Chondrocyte (in vitro differentiated cells): ENCODE data around the gene MTMR10. TPM values are rescaled to one million over a fixed set of nuclear protein-coding genes. Genes with fewer than 3 reads are reported as not detected.

Source experiments
- DNase-seq: peaks from one replicate; pipeline ENCODE4 v3.0.0; 2021; ENCODE audit warnings: mixed read lengths, low spot score
- H3K27ac Mint-ChIP-seq: one replicate; pipeline ENCODE4 v1.8.0; 2021; ENCODE audit warnings: mild to moderate bottlenecking, moderate library complexity, mixed read lengths; ENCODE audit not compliant: unreplicated experiment
- H3K27me3 Mint-ChIP-seq: 2 replicates; pipeline ENCODE4 v1.8.0; 2021; ENCODE audit warnings: low read depth, mixed read lengths
- H3K36me3 Mint-ChIP-seq: 2 replicates; pipeline ENCODE4 v1.8.0; 2021; ENCODE audit warnings: low read depth, mixed read lengths
- H3K4me1 Mint-ChIP-seq: 2 replicates; pipeline ENCODE4 v1.8.0; 2021; ENCODE audit warnings: low read depth, mild to moderate bottlenecking, mixed read lengths
- H3K4me3 Mint-ChIP-seq: one replicate; pipeline ENCODE4 v1.8.0; 2021; ENCODE audit warnings: mild to moderate bottlenecking, moderate library complexity, mixed read lengths; ENCODE audit not compliant: unreplicated experiment
- H3K9me3 Mint-ChIP-seq: 2 replicates; pipeline ENCODE4 v1.8.0; 2021; ENCODE audit warnings: low read depth, mixed read lengths
- total RNA-seq: library from RNA; stranded (reverse); gene quantifications from 3 replicates; pipeline ENCODE4 v1.2.1, GENCODE V29; 2021
- TF ChIP-seq, protein P1 (sequence below): fragments of 200-600 bp; sonication (generic); IDR thresholded peaks from 2 replicates; pipeline ENCODE4 v1.5.0; 2021; ENCODE audit warnings: antibody characterized with exemption, mild to moderate bottlenecking, moderate library complexity

Gene MTMR10
- total RNA-seq, 1 donor from 2014 or later = 14.9 TPM

DNA sequence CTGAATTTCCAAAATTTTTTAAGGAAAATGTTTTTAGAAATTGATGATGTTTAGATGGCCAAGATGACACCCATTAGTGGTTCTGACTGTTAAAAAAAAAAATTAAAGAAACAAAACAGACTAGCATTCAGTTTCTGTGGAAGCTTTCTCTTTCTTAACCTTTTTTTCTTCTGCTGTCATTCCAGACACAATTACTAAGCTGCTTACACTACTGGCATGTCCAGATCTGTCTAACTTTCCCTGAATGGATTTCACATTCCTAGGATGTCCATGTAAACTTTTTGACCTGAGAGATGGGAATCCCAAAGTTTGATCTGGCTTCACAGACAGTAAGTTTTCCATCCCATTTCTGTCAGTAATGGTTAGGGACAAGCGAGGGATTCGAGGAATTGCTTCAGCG is 10.3 kb upstream of the MTMR10 start:
- TF ChIP-seq, protein P1, sequence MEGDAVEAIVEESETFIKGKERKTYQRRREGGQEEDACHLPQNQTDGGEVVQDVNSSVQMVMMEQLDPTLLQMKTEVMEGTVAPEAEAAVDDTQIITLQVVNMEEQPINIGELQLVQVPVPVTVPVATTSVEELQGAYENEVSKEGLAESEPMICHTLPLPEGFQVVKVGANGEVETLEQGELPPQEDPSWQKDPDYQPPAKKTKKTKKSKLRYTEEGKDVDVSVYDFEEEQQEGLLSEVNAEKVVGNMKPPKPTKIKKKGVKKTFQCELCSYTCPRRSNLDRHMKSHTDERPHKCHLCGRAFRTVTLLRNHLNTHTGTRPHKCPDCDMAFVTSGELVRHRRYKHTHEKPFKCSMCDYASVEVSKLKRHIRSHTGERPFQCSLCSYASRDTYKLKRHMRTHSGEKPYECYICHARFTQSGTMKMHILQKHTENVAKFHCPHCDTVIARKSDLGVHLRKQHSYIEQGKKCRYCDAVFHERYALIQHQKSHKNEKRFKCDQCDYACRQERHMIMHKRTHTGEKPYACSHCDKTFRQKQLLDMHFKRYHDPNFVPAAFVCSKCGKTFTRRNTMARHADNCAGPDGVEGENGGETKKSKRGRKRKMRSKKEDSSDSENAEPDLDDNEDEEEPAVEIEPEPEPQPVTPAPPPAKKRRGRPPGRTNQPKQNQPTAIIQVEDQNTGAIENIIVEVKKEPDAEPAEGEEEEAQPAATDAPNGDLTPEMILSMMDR = no peak
- Mint-ChIP-seq H3K4me3 (no peak overlapping the region), H3K4me1 (peaks cover 4% of the 10 kb centered on the region), H3K27me3 (no peaks in the 10 kb centered on the region), H3K36me3 (no peaks in the 10 kb centered on the region), H3K27ac (no peak overlapping the region), H3K9me3 (no peaks in the 10 kb centered on the region)
- no peak for DNase-seq

GRCh38 chr15:30999729-31000128 is 8.3 kb upstream of the MTMR10 start:
- H3K9me3 Mint-ChIP-seq = no peaks in the 10 kb centered on the region
- no peak for DNase-seq
- no peak overlapping the region for H3K27ac Mint-ChIP-seq
- no peaks in the 10 kb centered on the region for H3K36me3 Mint-ChIP-seq
- H3K4me1 Mint-ChIP-seq = peaks cover 4% of the 10 kb centered on the region
- H3K27me3 Mint-ChIP-seq = no peaks in the 10 kb centered on the region
- TF ChIP-seq, protein P1 = no peak
- no peak overlapping the region for H3K4me3 Mint-ChIP-seq

DNA sequence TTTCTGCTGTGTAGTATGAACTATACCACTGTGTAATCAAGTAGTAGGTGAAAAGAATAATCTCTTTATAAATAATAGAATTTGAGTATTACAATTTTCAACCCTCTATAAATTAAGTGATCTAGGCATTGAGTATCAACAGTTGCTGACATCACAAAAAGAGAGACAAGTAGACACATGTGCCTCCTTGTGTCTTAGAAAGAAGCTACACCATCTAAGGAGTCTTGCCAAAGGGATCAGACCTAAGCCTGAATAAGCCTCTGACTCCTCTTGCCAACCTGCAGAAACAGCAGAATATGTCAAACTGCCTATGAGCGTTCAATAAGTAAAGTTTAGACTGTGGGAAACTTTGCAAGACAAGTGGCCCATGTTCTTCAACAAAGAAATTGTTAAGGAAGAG is 5.8 kb upstream of the MTMR10 start:
- H3K4me1 Mint-ChIP-seq = peaks cover 3% of the 10 kb centered on the region
- no peak for DNase-seq
- H3K36me3 Mint-ChIP-seq = no peaks in the 10 kb centered on the region
- TF ChIP-seq, protein P1 = no peak
- no peak overlapping the region for H3K27ac Mint-ChIP-seq
- H3K4me3 Mint-ChIP-seq = no peak overlapping the region
- H3K9me3 Mint-ChIP-seq = no peaks in the 10 kb centered on the region
- no peaks in the 10 kb centered on the region for H3K27me3 Mint-ChIP-seq

- Mint-ChIP-seq H3K4me1 (peaks cover 23% of the 10 kb centered on the region), H3K27me3 (no peaks in the 10 kb centered on the region), H3K9me3 (no peaks in the 10 kb centered on the region), H3K27ac (peak overlapping the region; percentile 71), H3K4me3 (peak overlapping the region; percentile 81), H3K36me3 (no peaks in the 10 kb centered on the region)
- DNase-seq = no peak
- TF ChIP-seq, protein P1 = no peak
Measured at GRCh38 chr15:30992249-30992864, 929 bp upstream of the MTMR10 start.

- H3K27me3 Mint-ChIP-seq = no peaks in the 10 kb centered on the region
- H3K4me1 Mint-ChIP-seq = peaks cover 25% of the 10 kb centered on the region
- H3K36me3 Mint-ChIP-seq = peaks cover 4% of the 10 kb centered on the region
- TF ChIP-seq, protein P1 = no peak
- H3K27ac Mint-ChIP-seq = peak overlapping the region; percentile 94
- no peak for DNase-seq
- H3K4me3 Mint-ChIP-seq = peak overlapping the region; percentile 93
- H3K9me3 Mint-ChIP-seq = no peaks in the 10 kb centered on the region
Measured at GRCh38 chr15:30990446-30991254, 778 bp downstream of the MTMR10 start.
